Esophagus muscularis mucosa (tissue), 4 donors: ENCODE measurements around the gene CDK2. TPM values are rescaled to one million over a fixed set of nuclear protein-coding genes. Genes with fewer than 3 reads are reported as not detected.
"Not testable (repeated sequence)": the region's sequence is repeated elsewhere in the genome, so short reads cannot be mapped to it uniquely, and the experiment has no call there.

Experiments
- DNase-seq: peaks from one replicate; pipeline ENCODE4 v3.0.0-alpha.2; 2017; ENCODE audit errors: extremely low spot score
- H3K27ac ChIP-seq, 4 donors: fragments of 200-600 bp; sonication (generic); replicated peaks in 1 of 4; 1 replicate in 3 of 4; 2 replicates in 1 of 4; pipeline ENCODE4 v1.5.1; 2016 to 2019; ENCODE audit warnings: mild to moderate bottlenecking in 1 of 4
- H3K27me3 ChIP-seq, 4 donors: fragments of 200-600 bp; sonication (generic); one replicate each; pipeline versions ENCODE4 v1.5.1 to v1.6.0; 2016 to 2019
- H3K36me3 ChIP-seq, 4 donors: fragments of 200-600 bp; sonication (generic); one replicate each; pipeline ENCODE4 v1.5.1; 2016 to 2019
- H3K4me1 ChIP-seq, 4 donors: fragments of 200-600 bp; sonication (generic); one replicate each; pipeline ENCODE4 v1.5.1; 2016 to 2019
- H3K4me3 ChIP-seq, 4 donors: fragments of 200-600 bp; sonication (generic); 1 replicate in 2 of 4; 2 replicates in 2 of 4; pipeline ENCODE4 v1.5.1; 2016 to 2019; ENCODE audit warnings: mild to moderate bottlenecking in 4 of 4, moderate library complexity in 1 of 4
- H3K9me3 ChIP-seq, 4 donors: fragments of 200-600 bp; sonication (generic); 1 replicate in 3 of 4; 2 replicates in 1 of 4; pipeline ENCODE4 v1.5.1; 2016 to 2019
- EP300 ChIP-seq: sonication (generic); formaldehyde crosslinking; IDR thresholded peaks from one replicate; pipeline ENCODE4 v1.6.1; 2017; ENCODE audit warnings: antibody characterized with exemption
- POLR2A ChIP-seq: fragments of 450-650 bp; IDR thresholded peaks from one replicate; pipeline ENCODE4 v1.6.1; 2017; ENCODE audit warnings: antibody characterized with exemption, moderate library complexity, mild to moderate bottlenecking, low read depth
- POLR2AphosphoS5 ChIP-seq, 2 donors: sonication (generic); formaldehyde crosslinking; IDR thresholded peaks; one replicate each; pipeline ENCODE4 v1.6.1; 2017; ENCODE audit warnings: antibody characterized with exemption in 2 of 2
- WGBS: methylation state at CpG from one replicate; pipeline ENCODE4 v1.1.5; 2018; 5-methylcytosine and 5-hydroxymethylcytosine counted together
- intact Hi-C: fragments of 100-400 bp; cut with DNase I; formaldehyde crosslinking; loops from one replicate; pipeline ENCODE4 v1.15.1; 2023
- total RNA-seq, 4 donors: library from RNA; depleted of rRNA; stranded (reverse); fragments of >200 nt; gene quantifications; one replicate each; pipeline versions ENCODE4 v1.1.0 to v1.2.1, GENCODE V29; 2016
- TF ChIP-seq, protein P1 (sequence below), 3 experiments: fragments of 200-600 bp in 2 of 3; fragments of 450-650 bp in 1 of 3; sonication (generic) in 2 of 3; IDR thresholded peaks; one replicate each; pipeline ENCODE4 v1.5.1; 2017 to 2019; ENCODE audit warnings: antibody characterized with exemption in 3 of 3, mild to moderate bottlenecking in 2 of 3, moderate library complexity in 1 of 3

The CDK2 gene
- total RNA-seq, 4 donors from 2014 or later = 35.3 to 84.9 (median 57.1) TPM

- intact Hi-C loops = no loop called here
- Histone ChIP-seq H3K4me1 (no peaks in the 10 kb centered on the region), H3K27ac (no peak overlapping the region), H3K4me3 (no peak overlapping the region), H3K36me3 (peaks cover 49 to 95% (median 82%) of the 10 kb centered on the region in 4 donors), H3K27me3 (no peaks in the 10 kb centered on the region), H3K9me3 (no peaks in the 10 kb centered on the region)
- DNase-seq = no peak
- WGBS = 82% methylated on average over 4 of the region's 4 CpGs
- TF ChIP-seq POLR2A (no peak), POLR2AphosphoS5 (IDR thresholded peaks at IDR 0.05) (no peak), EP300 (no peak)
- TF ChIP-seq, protein P1, sequence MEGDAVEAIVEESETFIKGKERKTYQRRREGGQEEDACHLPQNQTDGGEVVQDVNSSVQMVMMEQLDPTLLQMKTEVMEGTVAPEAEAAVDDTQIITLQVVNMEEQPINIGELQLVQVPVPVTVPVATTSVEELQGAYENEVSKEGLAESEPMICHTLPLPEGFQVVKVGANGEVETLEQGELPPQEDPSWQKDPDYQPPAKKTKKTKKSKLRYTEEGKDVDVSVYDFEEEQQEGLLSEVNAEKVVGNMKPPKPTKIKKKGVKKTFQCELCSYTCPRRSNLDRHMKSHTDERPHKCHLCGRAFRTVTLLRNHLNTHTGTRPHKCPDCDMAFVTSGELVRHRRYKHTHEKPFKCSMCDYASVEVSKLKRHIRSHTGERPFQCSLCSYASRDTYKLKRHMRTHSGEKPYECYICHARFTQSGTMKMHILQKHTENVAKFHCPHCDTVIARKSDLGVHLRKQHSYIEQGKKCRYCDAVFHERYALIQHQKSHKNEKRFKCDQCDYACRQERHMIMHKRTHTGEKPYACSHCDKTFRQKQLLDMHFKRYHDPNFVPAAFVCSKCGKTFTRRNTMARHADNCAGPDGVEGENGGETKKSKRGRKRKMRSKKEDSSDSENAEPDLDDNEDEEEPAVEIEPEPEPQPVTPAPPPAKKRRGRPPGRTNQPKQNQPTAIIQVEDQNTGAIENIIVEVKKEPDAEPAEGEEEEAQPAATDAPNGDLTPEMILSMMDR (IDR thresholded peaks at IDR 0.05) = no peak
These were observed 18.7 kb downstream of the CDK2 start for GRCh38 chr12:55985341-55985740.

GRCh38 chr12:55985976-55986375 lies 19.3 kb downstream of the CDK2 start:
- H3K4me1 ChIP-seq, intact Hi-C loops, H3K9me3 ChIP-seq, H3K4me3 ChIP-seq, DNase-seq, H3K27me3 ChIP-seq, H3K27ac ChIP-seq: not testable (repeated sequence)
- WGBS = 93% methylated on average over 7 of the region's 7 CpGs
- H3K36me3 ChIP-seq = peaks cover 56 to 95% (median 82%) of the 10 kb centered on the region in 4 donors

- Histone ChIP-seq H3K27ac (no peak overlapping the region), H3K27me3 (no peaks in the 10 kb centered on the region), H3K9me3 (no peaks in the 10 kb centered on the region), H3K4me1 (peaks cover 0 to 5% (median 3%) of the 10 kb centered on the region in 4 donors), H3K36me3 (peaks cover 73 to 94% (median 91%) of the 10 kb centered on the region in 4 donors), H3K4me3 (no peak overlapping the region)
- TF ChIP-seq POLR2AphosphoS5 (IDR thresholded peaks at IDR 0.05) = no peak
- no peak for TF ChIP-seq POLR2A
- TF ChIP-seq, protein P1 (IDR thresholded peaks at IDR 0.05) = no peak
- no peak for TF ChIP-seq EP300
- no peak for DNase-seq
- intact Hi-C loops = no loop called here
- WGBS = 82% methylated on average over 3 of the region's 3 CpGs
These were observed 24.5 kb downstream of the CDK2 start for GRCh38 chr12:55991110-55991509.

- WGBS = 84% methylated on average over 4 of the region's 4 CpGs
- no peak for DNase-seq
- H3K36me3 ChIP-seq = peaks cover 57 to 72% (median 69%) of the 10 kb centered on the region in 4 donors
- no peak overlapping the region for H3K27ac ChIP-seq
- H3K27me3 ChIP-seq = no peaks in the 10 kb centered on the region
- intact Hi-C loops = no loop called here
- TF ChIP-seq, protein P1 (IDR thresholded peaks at IDR 0.05) = no peak
- no peak for TF ChIP-seq EP300
- TF ChIP-seq POLR2A = no peak
- TF ChIP-seq POLR2AphosphoS5 (IDR thresholded peaks at IDR 0.05) = no peak
- H3K4me1 ChIP-seq = peaks cover 9 to 21% (median 18%) of the 10 kb centered on the region in 4 donors
- no peaks in the 10 kb centered on the region for H3K9me3 ChIP-seq
- no peak overlapping the region for H3K4me3 ChIP-seq
These were observed 26.7 kb downstream of the CDK2 start for GRCh38 chr12:55993230-55993853.

DNA sequence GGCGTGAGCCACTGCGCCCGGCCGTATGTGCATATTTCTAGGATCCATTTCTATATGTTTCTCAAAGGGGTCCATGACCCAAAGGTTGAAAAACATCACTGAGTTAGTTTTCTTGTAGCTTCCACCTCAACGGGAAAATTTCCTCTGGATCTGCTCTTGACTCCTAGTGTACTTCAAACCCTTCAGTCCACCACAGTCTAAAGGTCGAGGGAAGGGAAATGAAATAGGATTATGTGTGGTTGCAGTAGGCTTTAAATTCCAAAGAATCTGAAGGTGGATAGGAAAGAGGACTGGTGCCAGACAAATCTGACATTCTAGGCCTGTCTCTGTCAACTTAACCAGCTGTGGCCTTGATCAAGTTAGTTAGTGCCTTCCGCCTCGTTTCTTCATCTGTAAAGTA lies 28.7 kb downstream of the CDK2 start:
- Histone ChIP-seq H3K36me3 (peaks cover 41 to 65% (median 52%) of the 10 kb centered on the region in 4 donors), H3K27ac (peak overlapping the region in 3 of 4 donors; percentile 81 to 90 (median 81)), H3K27me3 (no peaks in the 10 kb centered on the region), H3K4me3 (no peak overlapping the region), H3K9me3 (no peaks in the 10 kb centered on the region), H3K4me1 (peaks cover 9 to 26% (median 19%) of the 10 kb centered on the region in 4 donors)
- intact Hi-C loops = loop anchor here (5.0 kb wide), 1 partner anchor 107 kb away; the partner anchor contains the start of gene PA2G4
- no peak for DNase-seq
- TF ChIP-seq EP300 (no peak), POLR2AphosphoS5 (IDR thresholded peaks at IDR 0.05) (no peak), POLR2A (no peak)
- TF ChIP-seq, protein P1 (IDR thresholded peaks at IDR 0.05) = no peak
- 77% methylated on average over 8 of the region's 8 CpGs for WGBS
